ENCODE measurements around the gene EGFL6.
"Not testable (repeated sequence)": the region's sequence is repeated elsewhere in the genome, so short reads cannot be mapped to it uniquely, and the experiment has no call there.

Gene EGFL6

GRCh38 chrX:13670197-13670596 is 100.8 kb downstream of the EGFL6 start:
- no peaks in the 10 kb centered on the region for H3K36me3 ChIP-seq (replicated peaks; ENCODE audit: low read depth, low read length)
- TF ChIP-seq EZH2phosphoT487 (IDR thresholded peaks at IDR 0.05; ENCODE audit: low read depth) = no peak
- TF ChIP-seq, protein P1, sequence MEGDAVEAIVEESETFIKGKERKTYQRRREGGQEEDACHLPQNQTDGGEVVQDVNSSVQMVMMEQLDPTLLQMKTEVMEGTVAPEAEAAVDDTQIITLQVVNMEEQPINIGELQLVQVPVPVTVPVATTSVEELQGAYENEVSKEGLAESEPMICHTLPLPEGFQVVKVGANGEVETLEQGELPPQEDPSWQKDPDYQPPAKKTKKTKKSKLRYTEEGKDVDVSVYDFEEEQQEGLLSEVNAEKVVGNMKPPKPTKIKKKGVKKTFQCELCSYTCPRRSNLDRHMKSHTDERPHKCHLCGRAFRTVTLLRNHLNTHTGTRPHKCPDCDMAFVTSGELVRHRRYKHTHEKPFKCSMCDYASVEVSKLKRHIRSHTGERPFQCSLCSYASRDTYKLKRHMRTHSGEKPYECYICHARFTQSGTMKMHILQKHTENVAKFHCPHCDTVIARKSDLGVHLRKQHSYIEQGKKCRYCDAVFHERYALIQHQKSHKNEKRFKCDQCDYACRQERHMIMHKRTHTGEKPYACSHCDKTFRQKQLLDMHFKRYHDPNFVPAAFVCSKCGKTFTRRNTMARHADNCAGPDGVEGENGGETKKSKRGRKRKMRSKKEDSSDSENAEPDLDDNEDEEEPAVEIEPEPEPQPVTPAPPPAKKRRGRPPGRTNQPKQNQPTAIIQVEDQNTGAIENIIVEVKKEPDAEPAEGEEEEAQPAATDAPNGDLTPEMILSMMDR (IDR thresholded peaks at IDR 0.05; ENCODE audit: low read depth, low read length) = no peak
- H3K9ac ChIP-seq (ENCODE audit: low read length) = no peak overlapping the region
- no peak overlapping the region for H3K4me3 ChIP-seq (ENCODE audit: low read length)
- no peaks in the 10 kb centered on the region for H3K9me3 ChIP-seq (ENCODE audit: insufficient read depth, low read length)
- no peak overlapping the region for H2AFZ ChIP-seq (ENCODE audit: low read depth, low read length)
- H3K4me1 ChIP-seq (ENCODE audit: low read length) = peaks cover 28% of the 10 kb centered on the region
- H4K20me1 ChIP-seq (ENCODE audit: insufficient read depth, low read length) = no peaks in the 10 kb centered on the region
- no peaks in the 10 kb centered on the region for H3K27me3 ChIP-seq (ENCODE audit: low read depth, low read length)
- H3K4me2 ChIP-seq (ENCODE audit: low read length) = no peak overlapping the region
- no peaks in the 10 kb centered on the region for H3K79me2 ChIP-seq (ENCODE audit: low read length)
- H3K27ac ChIP-seq (ENCODE audit: low read length) = no peak overlapping the region

DNA sequence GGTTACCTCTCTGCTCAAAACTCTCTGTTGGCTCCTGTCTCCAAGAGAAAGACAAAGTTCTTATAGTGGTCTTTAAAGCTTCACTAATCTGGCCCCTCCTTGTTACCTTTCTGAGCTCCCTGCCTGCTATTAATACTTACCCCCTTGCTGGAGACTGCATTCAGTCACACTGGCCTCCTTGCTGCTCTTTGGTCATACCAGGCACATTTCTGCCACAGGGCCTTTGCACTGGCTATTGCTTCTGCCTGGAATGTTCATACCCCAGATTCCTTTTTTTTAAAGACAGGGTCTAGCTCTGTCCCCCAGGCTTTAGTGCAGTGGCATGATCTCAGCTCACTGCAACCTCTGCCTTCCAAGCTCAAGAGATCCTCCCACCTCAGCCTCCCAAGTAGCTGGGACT is 103.6 kb downstream of the EGFL6 start:
- Histone ChIP-seq H3K79me2 (ENCODE audit: low read length) (no peaks in the 10 kb centered on the region), H4K20me1 (ENCODE audit: insufficient read depth, low read length) (no peaks in the 10 kb centered on the region), H3K27ac (ENCODE audit: low read length) (no peak overlapping the region), H3K4me1 (ENCODE audit: low read length) (peaks cover 23% of the 10 kb centered on the region), H3K9ac (ENCODE audit: low read length) (no peak overlapping the region), H3K27me3 (ENCODE audit: low read depth, low read length) (no peaks in the 10 kb centered on the region), H3K4me3 (ENCODE audit: low read length) (no peak overlapping the region), H2AFZ (ENCODE audit: low read depth, low read length) (no peak overlapping the region), H3K4me2 (ENCODE audit: low read length) (no peak overlapping the region), H3K9me3 (ENCODE audit: insufficient read depth, low read length) (no peaks in the 10 kb centered on the region), H3K36me3 (replicated peaks; ENCODE audit: low read depth, low read length) (no peaks in the 10 kb centered on the region)
- TF ChIP-seq EZH2phosphoT487 (IDR thresholded peaks at IDR 0.05; ENCODE audit: low read depth) = no peak
- TF ChIP-seq, protein P1 (IDR thresholded peaks at IDR 0.05; ENCODE audit: low read depth, low read length) = no peak

- H3K4me1 ChIP-seq (ENCODE audit: low read length) = no peaks in the 10 kb centered on the region
- H3K36me3 ChIP-seq (replicated peaks; ENCODE audit: low read depth, low read length) = no peaks in the 10 kb centered on the region
- no peak overlapping the region for H3K27ac ChIP-seq (ENCODE audit: low read length)
- H3K27me3 ChIP-seq (ENCODE audit: low read depth, low read length) = no peaks in the 10 kb centered on the region
- H4K20me1 ChIP-seq (ENCODE audit: insufficient read depth, low read length) = no peaks in the 10 kb centered on the region
- no peaks in the 10 kb centered on the region for H3K79me2 ChIP-seq (ENCODE audit: low read length)
- H3K4me2 ChIP-seq (ENCODE audit: low read length) = no peak overlapping the region
- TF ChIP-seq, protein P1 (IDR thresholded peaks at IDR 0.05; ENCODE audit: low read depth, low read length) = no peak
- no peak for TF ChIP-seq EZH2phosphoT487 (IDR thresholded peaks at IDR 0.05; ENCODE audit: low read depth)
- H3K9ac ChIP-seq (ENCODE audit: low read length) = no peak overlapping the region
- H2AFZ ChIP-seq (ENCODE audit: low read depth, low read length) = no peak overlapping the region
- H3K4me3 ChIP-seq (ENCODE audit: low read length) = no peak overlapping the region
- H3K9me3 ChIP-seq (ENCODE audit: insufficient read depth, low read length) = no peaks in the 10 kb centered on the region
Observed at GRCh38 chrX:13676885-13677284, 107.5 kb downstream of the EGFL6 start.

DNA sequence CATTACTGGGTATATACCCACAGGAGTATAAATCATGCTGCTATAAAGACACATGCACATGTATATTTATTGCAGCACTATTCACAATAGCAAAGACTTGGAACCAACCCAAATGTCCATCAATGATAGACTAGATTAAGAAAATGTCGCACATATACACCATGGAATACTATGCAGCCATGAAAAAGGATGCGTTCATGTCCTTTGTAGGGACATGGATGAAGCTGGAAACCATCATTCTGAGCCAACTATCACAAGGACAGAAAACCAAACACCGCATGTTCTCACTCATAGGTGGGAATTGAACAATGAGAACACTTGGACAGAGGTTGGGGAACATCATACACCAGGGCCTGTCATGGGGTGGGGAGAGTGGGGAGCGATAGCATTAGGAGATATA is 110.3 kb downstream of the EGFL6 start:
- H3K4me3 ChIP-seq (ENCODE audit: low read length); H3K4me2 ChIP-seq (ENCODE audit: low read length); H3K79me2 ChIP-seq (ENCODE audit: low read length); H2AFZ ChIP-seq (ENCODE audit: low read depth, low read length); H3K36me3 ChIP-seq (replicated peaks; ENCODE audit: low read depth, low read length); H3K27ac ChIP-seq (ENCODE audit: low read length); H3K9me3 ChIP-seq (ENCODE audit: insufficient read depth, low read length); H3K4me1 ChIP-seq (ENCODE audit: low read length); H3K27me3 ChIP-seq (ENCODE audit: low read depth, low read length); H3K9ac ChIP-seq (ENCODE audit: low read length); H4K20me1 ChIP-seq (ENCODE audit: insufficient read depth, low read length): not testable (repeated sequence)

- no peaks in the 10 kb centered on the region for H4K20me1 ChIP-seq (ENCODE audit: insufficient read depth, low read length)
- H3K9me3 ChIP-seq (ENCODE audit: insufficient read depth, low read length) = no peaks in the 10 kb centered on the region
Observed at GRCh38 chrX:13681595-13681994, 112.2 kb downstream of the EGFL6 start.

More at GRCh38 chrX:13681595-13681994, 112.2 kb downstream of the EGFL6 start:
- H2AFZ ChIP-seq (ENCODE audit: low read depth, low read length) = no peak overlapping the region
- TF ChIP-seq EZH2phosphoT487 (IDR thresholded peaks at IDR 0.05; ENCODE audit: low read depth) = no peak
- TF ChIP-seq, protein P1 (IDR thresholded peaks at IDR 0.05; ENCODE audit: low read depth, low read length) = no peak
- no peak overlapping the region for H3K27ac ChIP-seq (ENCODE audit: low read length)
- H3K4me3 ChIP-seq (ENCODE audit: low read length) = no peak overlapping the region
- no peaks in the 10 kb centered on the region for H3K27me3 ChIP-seq (ENCODE audit: low read depth, low read length)
- peaks cover 13% of the 10 kb centered on the region for H3K4me1 ChIP-seq (ENCODE audit: low read length)
- H3K9ac ChIP-seq (ENCODE audit: low read length) = no peak overlapping the region
- H3K4me2 ChIP-seq (ENCODE audit: low read length) = no peak overlapping the region
- H3K36me3 ChIP-seq (replicated peaks; ENCODE audit: low read depth, low read length) = no peaks in the 10 kb centered on the region
- H3K79me2 ChIP-seq (ENCODE audit: low read length) = no peaks in the 10 kb centered on the region
